GM12864 (cell line): Measurements from ENCODE around the gene MRPL22.
A peak's percentile ranks its signal among the peaks of the same experiment; 100 is the strongest.
"Not testable (repeated sequence)": the region's sequence is repeated elsewhere in the genome, so short reads cannot be mapped to it uniquely, and the experiment has no call there.

Experiments
- DNase-seq: peaks from one replicate; pipeline ENCODE4 v3.0.0-alpha.2; 2011; ENCODE audit warnings: low read depth
- H3K4me3 ChIP-seq: 2 replicates; pipeline ENCODE4 v1.5.1; 2011; ENCODE audit warnings: mild to moderate bottlenecking, low read depth, low read length, control low read depth
- CTCF ChIP-seq: IDR thresholded peaks from 2 replicates; pipeline ENCODE4 v1.5.1; 2011; ENCODE audit warnings: low read depth, mild to moderate bottlenecking, moderate library complexity, low read length, control low read depth, inconsistent platforms; ENCODE audit errors: missing control alignments

The MRPL22 gene

GRCh38 chr5:154995679-154996078 lies 54.8 kb downstream of the MRPL22 start:
- TF ChIP-seq CTCF: peak; percentile 12
- H3K4me3 ChIP-seq: no peak overlapping the region
- DNase-seq: no peak

GRCh38 chr5:154997746-154998145 lies 56.9 kb downstream of the MRPL22 start:
- DNase-seq: no peak
- H3K4me3 ChIP-seq: no peak overlapping the region
- no peak for TF ChIP-seq CTCF

- no peak for DNase-seq
Measured at GRCh38 chr5:154999865-155000264, 59.0 kb downstream of the MRPL22 start.

GRCh38 chr5:155001523-155001922 lies 60.6 kb downstream of the MRPL22 start:
- TF ChIP-seq CTCF: no peak
- H3K4me3 ChIP-seq: no peak overlapping the region
- no peak for DNase-seq

More at GRCh38 chr5:154999865-155000264, 59.0 kb downstream of the MRPL22 start:
- no peak for TF ChIP-seq CTCF
- no peak overlapping the region for H3K4me3 ChIP-seq

GRCh38 chr5:155002722-155003121 lies 61.8 kb downstream of the MRPL22 start:
- not testable (repeated sequence) for DNase-seq, H3K4me3 ChIP-seq

- peak; percentile 64 for TF ChIP-seq CTCF
- H3K4me3 ChIP-seq: no peak overlapping the region
- no peak for DNase-seq
Measured at GRCh38 chr5:155004138-155004744, 63.4 kb downstream of the MRPL22 start.

- not testable (repeated sequence) for DNase-seq, H3K4me3 ChIP-seq
Measured at GRCh38 chr5:155006265-155006664, 65.4 kb downstream of the MRPL22 start.

GRCh38 chr5:155008669-155009068 lies 67.8 kb downstream of the MRPL22 start:
- TF ChIP-seq CTCF: no peak
- H3K4me3 ChIP-seq: no peak overlapping the region
- no peak for DNase-seq
